Esophagus muscularis mucosa (tissue), 4 donors: ENCODE results near the gene CLCNKB. TPM values are rescaled to one million over a fixed set of nuclear protein-coding genes. Genes with fewer than 3 reads are reported as not detected.

Experiments used
- DNase-seq: peaks from one replicate; pipeline ENCODE4 v3.0.0-alpha.2; 2017; ENCODE audit errors: extremely low spot score
- H3K27ac ChIP-seq, 4 donors: fragments of 200-600 bp; sonication (generic); replicated peaks in 1 of 4; 1 replicate in 3 of 4; 2 replicates in 1 of 4; pipeline ENCODE4 v1.5.1; 2016 to 2019; ENCODE audit warnings: mild to moderate bottlenecking in 1 of 4
- H3K27me3 ChIP-seq, 4 donors: fragments of 200-600 bp; sonication (generic); one replicate each; pipeline versions ENCODE4 v1.5.1 to v1.6.0; 2016 to 2019
- H3K36me3 ChIP-seq, 4 donors: fragments of 200-600 bp; sonication (generic); one replicate each; pipeline ENCODE4 v1.5.1; 2016 to 2019
- H3K4me1 ChIP-seq, 4 donors: fragments of 200-600 bp; sonication (generic); one replicate each; pipeline ENCODE4 v1.5.1; 2016 to 2019
- H3K4me3 ChIP-seq, 4 donors: fragments of 200-600 bp; sonication (generic); 1 replicate in 2 of 4; 2 replicates in 2 of 4; pipeline ENCODE4 v1.5.1; 2016 to 2019; ENCODE audit warnings: mild to moderate bottlenecking in 4 of 4, moderate library complexity in 1 of 4
- H3K9me3 ChIP-seq, 4 donors: fragments of 200-600 bp; sonication (generic); 1 replicate in 3 of 4; 2 replicates in 1 of 4; pipeline ENCODE4 v1.5.1; 2016 to 2019
- EP300 ChIP-seq: sonication (generic); formaldehyde crosslinking; IDR thresholded peaks from one replicate; pipeline ENCODE4 v1.6.1; 2017; ENCODE audit warnings: antibody characterized with exemption
- POLR2A ChIP-seq: fragments of 450-650 bp; IDR thresholded peaks from one replicate; pipeline ENCODE4 v1.6.1; 2017; ENCODE audit warnings: antibody characterized with exemption, moderate library complexity, mild to moderate bottlenecking, low read depth
- POLR2AphosphoS5 ChIP-seq, 2 donors: sonication (generic); formaldehyde crosslinking; IDR thresholded peaks; one replicate each; pipeline ENCODE4 v1.6.1; 2017; ENCODE audit warnings: antibody characterized with exemption in 2 of 2
- WGBS: methylation state at CpG from one replicate; pipeline ENCODE4 v1.1.5; 2018; 5-methylcytosine and 5-hydroxymethylcytosine counted together
- intact Hi-C: fragments of 100-400 bp; cut with DNase I; formaldehyde crosslinking; loops from one replicate; pipeline ENCODE4 v1.15.1; 2023
- total RNA-seq, 4 donors: library from RNA; depleted of rRNA; stranded (reverse); fragments of >200 nt; gene quantifications; one replicate each; pipeline versions ENCODE4 v1.1.0 to v1.2.1, GENCODE V29; 2016
- TF ChIP-seq, protein P1 (sequence below), 3 experiments: fragments of 200-600 bp in 2 of 3; fragments of 450-650 bp in 1 of 3; sonication (generic) in 2 of 3; IDR thresholded peaks; one replicate each; pipeline ENCODE4 v1.5.1; 2017 to 2019; ENCODE audit warnings: antibody characterized with exemption in 3 of 3, mild to moderate bottlenecking in 2 of 3, moderate library complexity in 1 of 3

Gene CLCNKB
- total RNA-seq = under 1 TPM in 1 of 4 donors, not detected in 3; 0.34 TPM

DNA sequence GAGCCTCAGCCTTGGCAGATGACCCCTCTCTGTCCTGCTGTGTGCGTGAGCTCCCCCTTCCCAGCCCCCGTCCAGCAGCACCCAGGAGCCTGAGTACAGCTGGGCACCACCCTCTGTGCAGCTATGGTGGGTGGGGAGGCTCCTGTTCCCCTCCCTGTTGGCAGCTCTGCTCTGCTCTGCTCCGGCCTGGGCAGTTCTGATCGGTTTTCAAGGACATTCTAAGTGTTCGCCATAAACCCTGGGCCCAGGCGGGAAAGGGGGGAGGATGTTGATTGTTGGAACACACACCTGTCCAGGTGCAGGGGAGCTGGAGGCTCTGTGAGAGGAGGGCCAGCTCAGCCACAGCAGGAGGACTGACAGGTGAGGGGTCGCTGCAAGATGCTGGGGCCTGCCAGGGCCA, at the start of gene CLCNKB:
Gene CLCNKB (plus strand): TSS at position 262 of the 400 bp plus-strand sequence. CDS start 711 bp downstream, outside the sequence.
- Histone ChIP-seq H3K4me3 (no peak within 1 kb of the TSS), H3K27me3 (no peaks in the 10 kb centered on the region), H3K4me1 (peaks cover 1 to 6% (median 6%) of the 10 kb centered on the region in 4 donors), H3K36me3 (no peaks in the 10 kb centered on the region), H3K9me3 (no peaks in the 10 kb centered on the region), H3K27ac (no peak within 1 kb of the TSS)
- 74% methylated on average over 6 of the region's 7 CpGs for WGBS
- TF ChIP-seq EP300 = no peak
- TF ChIP-seq, protein P1, sequence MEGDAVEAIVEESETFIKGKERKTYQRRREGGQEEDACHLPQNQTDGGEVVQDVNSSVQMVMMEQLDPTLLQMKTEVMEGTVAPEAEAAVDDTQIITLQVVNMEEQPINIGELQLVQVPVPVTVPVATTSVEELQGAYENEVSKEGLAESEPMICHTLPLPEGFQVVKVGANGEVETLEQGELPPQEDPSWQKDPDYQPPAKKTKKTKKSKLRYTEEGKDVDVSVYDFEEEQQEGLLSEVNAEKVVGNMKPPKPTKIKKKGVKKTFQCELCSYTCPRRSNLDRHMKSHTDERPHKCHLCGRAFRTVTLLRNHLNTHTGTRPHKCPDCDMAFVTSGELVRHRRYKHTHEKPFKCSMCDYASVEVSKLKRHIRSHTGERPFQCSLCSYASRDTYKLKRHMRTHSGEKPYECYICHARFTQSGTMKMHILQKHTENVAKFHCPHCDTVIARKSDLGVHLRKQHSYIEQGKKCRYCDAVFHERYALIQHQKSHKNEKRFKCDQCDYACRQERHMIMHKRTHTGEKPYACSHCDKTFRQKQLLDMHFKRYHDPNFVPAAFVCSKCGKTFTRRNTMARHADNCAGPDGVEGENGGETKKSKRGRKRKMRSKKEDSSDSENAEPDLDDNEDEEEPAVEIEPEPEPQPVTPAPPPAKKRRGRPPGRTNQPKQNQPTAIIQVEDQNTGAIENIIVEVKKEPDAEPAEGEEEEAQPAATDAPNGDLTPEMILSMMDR (IDR thresholded peaks at IDR 0.05) = no peak
- TF ChIP-seq POLR2AphosphoS5 (IDR thresholded peaks at IDR 0.05) = no peak
- TF ChIP-seq POLR2A = no peak
- no peak for DNase-seq
- intact Hi-C loops = no loop called here

DNA sequence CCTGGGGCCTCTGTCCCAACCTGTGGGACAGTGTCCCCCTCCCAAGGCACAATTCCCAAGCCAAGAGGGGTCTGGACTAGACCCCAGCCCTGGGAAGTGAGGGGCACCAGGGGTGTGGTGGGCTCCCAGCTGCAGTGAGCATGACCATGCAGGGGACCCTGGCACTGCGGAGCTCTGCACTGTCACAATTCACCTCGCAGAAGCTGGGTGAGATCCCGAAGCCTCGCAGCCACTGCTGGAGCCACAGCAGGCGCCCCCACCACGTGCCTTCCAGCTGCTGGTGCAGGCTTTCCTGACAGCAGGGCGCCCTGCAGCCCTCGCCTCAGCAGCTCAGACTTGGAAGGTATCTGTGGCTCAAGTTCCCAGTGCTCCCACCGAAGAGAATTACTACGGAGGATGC, 49.5 kb upstream of the CLCNKB start:
- Histone ChIP-seq H3K4me1 (peaks cover 0 to 41% (median 27%) of the 10 kb centered on the region in 4 donors), H3K9me3 (no peaks in the 10 kb centered on the region), H3K4me3 (no peak overlapping the region), H3K36me3 (no peaks in the 10 kb centered on the region), H3K27me3 (no peaks in the 10 kb centered on the region), H3K27ac (peak overlapping the region in 1 of 4 donors; percentile 47)
- no peak for DNase-seq
- WGBS = no CpG with 5 or more reads among the region's 10 CpGs
- intact Hi-C loops = loop anchor here (2.0 to 5.0 kb wide), 2 partner anchors 179 to 202 kb away; no protein-coding TSS in a partner anchor
- TF ChIP-seq POLR2AphosphoS5 (IDR thresholded peaks at IDR 0.05) (no peak), POLR2A (no peak), EP300 (no peak)
- TF ChIP-seq, protein P1 (IDR thresholded peaks at IDR 0.05) = no peak

DNA sequence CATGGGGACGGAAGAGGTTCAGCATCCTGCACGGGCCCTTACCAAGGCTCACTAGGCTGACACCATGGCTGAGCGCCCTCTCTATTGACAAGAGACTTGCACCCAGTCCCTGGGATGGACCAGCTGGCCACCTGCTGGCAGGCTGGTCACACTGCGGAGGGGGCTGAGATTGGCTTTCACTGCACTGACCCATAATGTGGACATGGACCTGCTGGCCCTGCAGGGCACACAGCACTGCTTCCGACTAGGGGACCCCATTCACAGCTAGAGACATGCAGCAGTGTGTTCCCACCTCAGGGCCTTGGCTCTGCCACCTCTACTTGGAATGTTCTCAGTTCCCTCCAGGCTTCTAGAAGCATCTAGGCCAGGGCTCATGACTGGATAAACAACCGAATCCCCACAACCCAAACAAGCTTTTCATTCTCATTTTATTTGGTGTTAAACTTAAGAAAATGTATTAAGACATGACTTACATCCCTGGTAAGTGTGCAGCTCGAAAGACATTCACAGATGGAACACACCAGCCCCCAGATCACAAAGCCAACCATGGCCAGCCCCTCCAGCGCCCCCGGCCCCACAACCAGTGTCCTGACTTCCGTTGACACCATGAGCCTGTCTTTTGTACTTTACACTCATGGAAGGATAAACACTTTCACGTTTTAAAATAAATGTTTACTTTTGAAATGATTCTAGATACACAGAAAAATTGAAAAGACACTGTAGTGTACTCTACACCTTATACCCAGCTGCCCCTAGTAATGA, 48.8 kb upstream of the CLCNKB start:
- TF ChIP-seq POLR2A (no peak), POLR2AphosphoS5 (IDR thresholded peaks at IDR 0.05) (peak in 1 of 2 donors; percentile 39), EP300 (no peak)
- TF ChIP-seq, protein P1 (IDR thresholded peaks at IDR 0.05) = peak; percentile 90 to 96 (median 92)
- Histone ChIP-seq H3K9me3 (no peaks in the 10 kb centered on the region), H3K27ac (peak overlapping the region; percentile 20 to 59 (median 44)), H3K27me3 (no peaks in the 10 kb centered on the region), H3K4me1 (peaks cover 0 to 36% (median 23%) of the 10 kb centered on the region in 4 donors), H3K36me3 (no peaks in the 10 kb centered on the region), H3K4me3 (no peak overlapping the region)
- 59% methylated on average over 11 of the region's 11 CpGs for WGBS
- intact Hi-C loops = loop anchor here (2.0 to 5.0 kb wide), 2 partner anchors 180 to 202 kb away; no protein-coding TSS in a partner anchor
- DNase-seq = no peak

DNA sequence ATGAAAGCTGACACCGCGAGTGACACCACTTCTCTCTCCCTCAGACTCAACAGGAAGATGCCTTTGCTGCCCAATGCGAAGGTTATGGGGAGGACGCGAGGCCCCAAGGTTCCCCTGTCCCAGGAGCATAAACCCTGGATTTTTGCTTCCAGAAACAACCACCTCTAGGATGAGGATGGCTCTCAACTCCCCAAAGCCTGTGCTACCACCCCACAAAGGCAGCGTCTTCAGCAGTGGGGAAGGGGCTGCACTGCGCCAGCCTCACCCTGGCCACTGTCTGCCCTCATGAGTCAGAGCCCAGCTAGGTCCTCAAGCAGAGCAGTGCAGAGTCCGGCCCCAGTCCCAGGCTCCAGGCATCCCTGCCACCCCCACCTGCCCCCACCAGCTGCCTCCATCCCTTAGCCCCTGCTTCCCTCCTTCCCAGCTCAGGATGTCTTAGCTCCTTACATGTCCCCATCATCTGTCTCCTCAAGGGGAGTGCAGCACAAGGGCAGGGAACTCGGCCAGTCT, 46.5 kb upstream of the CLCNKB start:
- H3K4me1 ChIP-seq = peaks cover 0 to 30% (median 20%) of the 10 kb centered on the region in 4 donors
- no peaks in the 10 kb centered on the region for H3K27me3 ChIP-seq
- TF ChIP-seq POLR2AphosphoS5 (IDR thresholded peaks at IDR 0.05) (no peak), POLR2A (no peak), EP300 (no peak)
- TF ChIP-seq, protein P1 (IDR thresholded peaks at IDR 0.05) = no peak
- no peaks in the 10 kb centered on the region for H3K9me3 ChIP-seq
- no peaks in the 10 kb centered on the region for H3K36me3 ChIP-seq
- 81% methylated on average over 6 of the region's 9 CpGs for WGBS
- no peak overlapping the region for H3K4me3 ChIP-seq
- no peak overlapping the region for H3K27ac ChIP-seq
- DNase-seq = no peak
- intact Hi-C loops = no loop called here
